SK-N-SH (cell line): ENCODE results near the gene HOXD10.

Experiments
- EP300 ChIP-seq, 2 experiments: IDR thresholded peaks; 2 replicates each; pipeline versions ENCODE4 v1.4.0 to v1.6.1; 2012; ENCODE audit warnings: borderline replicate concordance in 1 of 2, low read depth in 1 of 2, low read length in 1 of 2
- RCOR1 ChIP-seq: fragments of 150-350 bp; IDR thresholded peaks from 2 replicates; pipeline ENCODE4 v1.6.1; 2017; ENCODE audit warnings: antibody characterized with exemption, low read length
- TF ChIP-seq, protein P1 (sequence below): fragments of 200-600 bp; sonication (generic); IDR thresholded peaks from 2 replicates; pipeline ENCODE4 v1.6.1; 2017; ENCODE audit warnings: antibody characterized with exemption, mild to moderate bottlenecking, moderate library complexity
- TF ChIP-seq, protein P2 (sequence below): fragments of 150-350 bp; IDR thresholded peaks from 2 replicates; pipeline ENCODE4 v1.6.1; 2017; ENCODE audit warnings: antibody characterized with exemption, low read length, low read depth, borderline replicate concordance
- TF ChIP-seq, protein P3 (sequence below): IDR thresholded peaks from 2 replicates; pipeline ENCODE4 v1.4.0; 2012; ENCODE audit warnings: low read depth

DNA sequence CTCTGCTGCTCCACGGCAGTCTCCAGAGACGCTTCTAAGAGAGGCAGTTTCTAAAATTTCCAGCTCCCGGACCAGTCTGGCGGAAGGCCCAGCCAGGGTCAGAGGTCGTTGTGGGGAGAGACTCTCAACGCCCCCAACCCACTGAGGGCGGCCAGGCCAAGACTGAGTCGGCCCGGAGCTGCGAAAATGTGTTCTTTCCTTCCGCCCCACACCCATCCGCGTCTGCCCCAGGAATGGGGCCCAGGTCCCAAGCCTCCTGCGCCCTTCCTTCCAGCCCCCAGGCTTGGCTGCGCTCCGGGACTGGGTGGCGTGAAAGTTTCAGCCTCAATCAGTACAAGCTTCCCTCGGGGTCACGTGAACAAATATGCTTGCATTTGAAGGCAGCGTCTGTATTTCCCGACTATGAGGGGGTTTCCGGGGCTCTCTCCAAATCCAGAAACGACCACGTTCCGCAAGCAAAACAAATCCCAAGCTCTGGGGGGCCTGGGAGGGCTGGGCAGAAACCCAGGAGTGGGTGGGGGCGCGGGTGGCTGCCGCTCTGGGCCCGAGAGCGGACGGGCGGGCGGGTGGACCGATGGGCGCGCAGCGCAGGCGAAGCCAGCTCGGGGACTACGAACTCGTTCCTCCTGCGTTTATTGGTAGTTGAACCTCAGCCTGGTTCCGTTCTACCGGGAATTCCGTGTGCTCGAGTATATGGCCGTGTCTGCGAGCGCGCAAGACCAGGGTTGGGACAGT is 43.8 kb downstream of the HOXD10 start:
- TF ChIP-seq EP300 (IDR thresholded peaks at IDR 0.05; ENCODE audit: borderline replicate concordance in 1 of 2, low read depth in 1 of 2, low read length in 1 of 2) (no peak), RCOR1 (no peak)
- TF ChIP-seq, protein P1, sequence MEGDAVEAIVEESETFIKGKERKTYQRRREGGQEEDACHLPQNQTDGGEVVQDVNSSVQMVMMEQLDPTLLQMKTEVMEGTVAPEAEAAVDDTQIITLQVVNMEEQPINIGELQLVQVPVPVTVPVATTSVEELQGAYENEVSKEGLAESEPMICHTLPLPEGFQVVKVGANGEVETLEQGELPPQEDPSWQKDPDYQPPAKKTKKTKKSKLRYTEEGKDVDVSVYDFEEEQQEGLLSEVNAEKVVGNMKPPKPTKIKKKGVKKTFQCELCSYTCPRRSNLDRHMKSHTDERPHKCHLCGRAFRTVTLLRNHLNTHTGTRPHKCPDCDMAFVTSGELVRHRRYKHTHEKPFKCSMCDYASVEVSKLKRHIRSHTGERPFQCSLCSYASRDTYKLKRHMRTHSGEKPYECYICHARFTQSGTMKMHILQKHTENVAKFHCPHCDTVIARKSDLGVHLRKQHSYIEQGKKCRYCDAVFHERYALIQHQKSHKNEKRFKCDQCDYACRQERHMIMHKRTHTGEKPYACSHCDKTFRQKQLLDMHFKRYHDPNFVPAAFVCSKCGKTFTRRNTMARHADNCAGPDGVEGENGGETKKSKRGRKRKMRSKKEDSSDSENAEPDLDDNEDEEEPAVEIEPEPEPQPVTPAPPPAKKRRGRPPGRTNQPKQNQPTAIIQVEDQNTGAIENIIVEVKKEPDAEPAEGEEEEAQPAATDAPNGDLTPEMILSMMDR, result no peak
- TF ChIP-seq, protein P2, sequence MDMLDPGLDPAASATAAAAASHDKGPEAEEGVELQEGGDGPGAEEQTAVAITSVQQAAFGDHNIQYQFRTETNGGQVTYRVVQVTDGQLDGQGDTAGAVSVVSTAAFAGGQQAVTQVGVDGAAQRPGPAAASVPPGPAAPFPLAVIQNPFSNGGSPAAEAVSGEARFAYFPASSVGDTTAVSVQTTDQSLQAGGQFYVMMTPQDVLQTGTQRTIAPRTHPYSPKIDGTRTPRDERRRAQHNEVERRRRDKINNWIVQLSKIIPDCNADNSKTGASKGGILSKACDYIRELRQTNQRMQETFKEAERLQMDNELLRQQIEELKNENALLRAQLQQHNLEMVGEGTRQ, result no peak
- TF ChIP-seq, protein P3, sequence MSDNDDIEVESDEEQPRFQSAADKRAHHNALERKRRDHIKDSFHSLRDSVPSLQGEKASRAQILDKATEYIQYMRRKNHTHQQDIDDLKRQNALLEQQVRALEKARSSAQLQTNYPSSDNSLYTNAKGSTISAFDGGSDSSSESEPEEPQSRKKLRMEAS, result no peak
